GM23338 (cell line): ENCODE measurements around the gene KIAA1549. TPM values are rescaled to one million over a fixed set of nuclear protein-coding genes. Genes with fewer than 3 reads are reported as not detected.

Experiments used
- ATAC-seq: fragments of 200-7000 bp; cut with Tn5 transposase; 3 replicates; pipeline ENCODE4 v1.9.1; 2020
- DNase-seq: peaks from one replicate; pipeline ENCODE4 v3.0.0-alpha.2; 2015; ENCODE audit warnings: low spot score
- H2AFZ ChIP-seq: fragments of 200-600 bp; sonication (generic); 2 replicates; pipeline ENCODE4 v1.8.0; 2016; ENCODE audit warnings: antibody characterized with exemption, mild to moderate bottlenecking, moderate library complexity
- H3F3A ChIP-seq: fragments of 200-600 bp; sonication (generic); replicated peaks from 2 replicates; pipeline ENCODE4 v1.8.0; 2017; ENCODE audit warnings: antibody characterized with exemption, mixed run types, low read depth
- H3K27ac ChIP-seq: fragments of 200-600 bp; sonication (generic); 2 replicates; pipeline ENCODE4 v1.6.1; 2016; ENCODE audit warnings: low read depth
- H3K27me3 ChIP-seq: fragments of 200-600 bp; sonication (generic); 2 replicates; pipeline ENCODE4 v1.8.0; 2016; ENCODE audit warnings: mild to moderate bottlenecking, mixed run types, moderate library complexity; ENCODE audit not compliant: insufficient read depth
- H3K36me3 ChIP-seq: fragments of 200-600 bp; sonication (generic); 2 replicates; pipeline ENCODE4 v1.8.0; 2016; ENCODE audit warnings: mild to moderate bottlenecking; ENCODE audit not compliant: insufficient read depth
- H3K4me1 ChIP-seq: fragments of 200-600 bp; sonication (generic); 2 replicates; pipeline ENCODE4 v1.8.0; 2016; ENCODE audit warnings: mild to moderate bottlenecking, moderate library complexity; ENCODE audit not compliant: insufficient read depth
- H3K4me2 ChIP-seq: fragments of 200-600 bp; sonication (generic); 2 replicates; pipeline ENCODE4 v1.7.1; 2017; ENCODE audit warnings: mixed run types
- H3K4me3 ChIP-seq: fragments of 200-600 bp; sonication (generic); 2 replicates; pipeline ENCODE4 v1.6.1; 2016; ENCODE audit warnings: mixed run types
- H3K79me2 ChIP-seq: fragments of 200-600 bp; sonication (generic); replicated peaks from 2 replicates; pipeline ENCODE4 v1.8.0; 2017; ENCODE audit warnings: mild to moderate bottlenecking; ENCODE audit not compliant: insufficient read depth
- H3K9me2 ChIP-seq: fragments of 200-600 bp; sonication (generic); 2 replicates; pipeline ENCODE4 v1.8.0; 2017; ENCODE audit not compliant: insufficient read depth
- H4K20me1 ChIP-seq: fragments of 200-600 bp; sonication (generic); replicated peaks from 2 replicates; pipeline ENCODE4 v1.8.0; 2017; ENCODE audit warnings: mild to moderate bottlenecking; ENCODE audit not compliant: insufficient read depth
- H3K27ac Mint-ChIP-seq: 2 replicates; pipeline ENCODE4 v1.8.0; 2020; ENCODE audit warnings: inconsistent platforms, mild to moderate bottlenecking, moderate library complexity, mixed read lengths
- H3K27me3 Mint-ChIP-seq: 3 replicates; pipeline ENCODE4 v1.8.0; 2022; ENCODE audit warnings: low read depth, mild to moderate bottlenecking, moderate library complexity, mixed read lengths, inconsistent platforms; ENCODE audit not compliant: insufficient read depth, poor library complexity
- H3K36me3 Mint-ChIP-seq: 3 replicates; pipeline ENCODE4 v1.8.0; 2021; ENCODE audit warnings: low read depth, mild to moderate bottlenecking, inconsistent platforms, moderate library complexity, mixed read lengths
- H3K4me1 Mint-ChIP-seq: 3 replicates; pipeline ENCODE4 v1.8.0; 2020; ENCODE audit warnings: mild to moderate bottlenecking, inconsistent platforms, mixed read lengths
- H3K4me3 Mint-ChIP-seq: 3 replicates; pipeline ENCODE4 v1.8.0; 2021; ENCODE audit warnings: moderate library complexity, mild to moderate bottlenecking, inconsistent platforms, mixed read lengths
- H3K9me3 Mint-ChIP-seq: 3 replicates; pipeline ENCODE4 v1.8.0; 2020; ENCODE audit warnings: moderate library complexity, mild to moderate bottlenecking, inconsistent platforms, mixed read lengths
- CREB1 ChIP-seq: fragments of 250-450 bp; sonication (Bioruptor Pico); IDR thresholded peaks from 2 replicates; pipeline ENCODE4 v1.5.0; 2020; ENCODE audit warnings: low read depth, mild to moderate bottlenecking, moderate library complexity
- ETS1 ChIP-seq: IDR thresholded peaks from 2 replicates; pipeline ENCODE4 v1.6.1; 2016; ENCODE audit warnings: antibody characterized with exemption
- EZH2 ChIP-seq: fragments of 200-600 bp; sonication (generic); IDR thresholded peaks from one replicate; pipeline ENCODE4 v1.8.0; 2017; ENCODE audit warnings: antibody characterized with exemption, mild to moderate bottlenecking, low read depth; ENCODE audit not compliant: unreplicated experiment
- EZH2phosphoT487 ChIP-seq: fragments of 200-600 bp; sonication (generic); IDR thresholded peaks from one replicate; pipeline ENCODE4 v1.8.1; 2018; ENCODE audit warnings: antibody characterized with exemption; ENCODE audit not compliant: unreplicated experiment
- JUNB ChIP-seq: IDR thresholded peaks from one replicate; pipeline ENCODE4 v1.6.1; 2016; ENCODE audit warnings: antibody characterized with exemption; ENCODE audit not compliant: unreplicated experiment
- NANOG ChIP-seq: IDR thresholded peaks from 2 replicates; pipeline ENCODE4 v1.6.1; 2016; ENCODE audit warnings: antibody characterized with exemption, borderline replicate concordance
- POLR2AphosphoS5 ChIP-seq: IDR thresholded peaks from 2 replicates; pipeline ENCODE4 v1.6.1; 2016; ENCODE audit warnings: antibody characterized with exemption, low read depth
- STAT1 ChIP-seq: IDR thresholded peaks from one replicate; pipeline ENCODE4 v1.6.1; 2016; ENCODE audit warnings: antibody characterized with exemption; ENCODE audit not compliant: unreplicated experiment
- ZNF114 ChIP-seq: fragments of 250-450 bp; sonication (Bioruptor Pico); IDR thresholded peaks from 2 replicates; pipeline ENCODE4 v1.5.0; 2020; ENCODE audit warnings: mild to moderate bottlenecking, moderate library complexity
- ZNF331 ChIP-seq: fragments of 250-450 bp; sonication (Bioruptor Pico); IDR thresholded peaks from 2 replicates; pipeline ENCODE4 v1.5.0; 2020; ENCODE audit warnings: low read depth, mild to moderate bottlenecking, moderate library complexity
- polyA plus RNA-seq: library from polyadenylated mRNA; unstranded; fragments of >200 nt; fragmentation: Nextera tagmentation; extraction: Ambion mirVana; gene quantifications from 2 replicates; pipeline ENCODE4 v1.2.1, GENCODE V29; 2016
- total RNA-seq: library from RNA; depleted of rRNA; stranded (reverse); fragments of >200 nt; shearing (Covaris generic); gene quantifications from 2 replicates; pipeline ENCODE4 v1.2.3, GENCODE V29; 2014
- TF ChIP-seq, protein P1 (sequence below): IDR thresholded peaks from one replicate; pipeline ENCODE4 v1.6.1; 2018; ENCODE audit warnings: antibody characterized with exemption; ENCODE audit not compliant: unreplicated experiment
- TF ChIP-seq, protein P2 (sequence below), 2 experiments: fragments of 200-600 bp in 1 of 2; sonication (generic) in 1 of 2; conservative IDR thresholded peaks; 2 replicates each; pipeline versions ENCODE4 v1.5.1 to v1.6.1; 2016 to 2017; ENCODE audit warnings: antibody characterized with exemption in 2 of 2, low read depth in 2 of 2, mild to moderate bottlenecking in 2 of 2, moderate library complexity in 1 of 2

KIAA1549 gene
- total and polyA plus RNA-seq, 2 experiments from 2014 or later: 3.6 to 13.5 TPM

GRCh38 chr7:138814816-138815332 is 166.3 kb downstream of the KIAA1549 start (continued):
- TF ChIP-seq ETS1 (no peak), STAT1 (no peak), ZNF331 (CRISPR knock-in tag) (no peak), POLR2AphosphoS5 (no peak), NANOG (no peak), JUNB (no peak), CREB1 (CRISPR knock-in tag) (no peak), EZH2 (no peak), ZNF114 (CRISPR knock-in tag) (no peak)
- TF ChIP-seq, protein P1, sequence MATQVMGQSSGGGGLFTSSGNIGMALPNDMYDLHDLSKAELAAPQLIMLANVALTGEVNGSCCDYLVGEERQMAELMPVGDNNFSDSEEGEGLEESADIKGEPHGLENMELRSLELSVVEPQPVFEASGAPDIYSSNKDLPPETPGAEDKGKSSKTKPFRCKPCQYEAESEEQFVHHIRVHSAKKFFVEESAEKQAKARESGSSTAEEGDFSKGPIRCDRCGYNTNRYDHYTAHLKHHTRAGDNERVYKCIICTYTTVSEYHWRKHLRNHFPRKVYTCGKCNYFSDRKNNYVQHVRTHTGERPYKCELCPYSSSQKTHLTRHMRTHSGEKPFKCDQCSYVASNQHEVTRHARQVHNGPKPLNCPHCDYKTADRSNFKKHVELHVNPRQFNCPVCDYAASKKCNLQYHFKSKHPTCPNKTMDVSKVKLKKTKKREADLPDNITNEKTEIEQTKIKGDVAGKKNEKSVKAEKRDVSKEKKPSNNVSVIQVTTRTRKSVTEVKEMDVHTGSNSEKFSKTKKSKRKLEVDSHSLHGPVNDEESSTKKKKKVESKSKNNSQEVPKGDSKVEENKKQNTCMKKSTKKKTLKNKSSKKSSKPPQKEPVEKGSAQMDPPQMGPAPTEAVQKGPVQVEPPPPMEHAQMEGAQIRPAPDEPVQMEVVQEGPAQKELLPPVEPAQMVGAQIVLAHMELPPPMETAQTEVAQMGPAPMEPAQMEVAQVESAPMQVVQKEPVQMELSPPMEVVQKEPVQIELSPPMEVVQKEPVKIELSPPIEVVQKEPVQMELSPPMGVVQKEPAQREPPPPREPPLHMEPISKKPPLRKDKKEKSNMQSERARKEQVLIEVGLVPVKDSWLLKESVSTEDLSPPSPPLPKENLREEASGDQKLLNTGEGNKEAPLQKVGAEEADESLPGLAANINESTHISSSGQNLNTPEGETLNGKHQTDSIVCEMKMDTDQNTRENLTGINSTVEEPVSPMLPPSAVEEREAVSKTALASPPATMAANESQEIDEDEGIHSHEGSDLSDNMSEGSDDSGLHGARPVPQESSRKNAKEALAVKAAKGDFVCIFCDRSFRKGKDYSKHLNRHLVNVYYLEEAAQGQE: no peak
- TF ChIP-seq, protein P2, sequence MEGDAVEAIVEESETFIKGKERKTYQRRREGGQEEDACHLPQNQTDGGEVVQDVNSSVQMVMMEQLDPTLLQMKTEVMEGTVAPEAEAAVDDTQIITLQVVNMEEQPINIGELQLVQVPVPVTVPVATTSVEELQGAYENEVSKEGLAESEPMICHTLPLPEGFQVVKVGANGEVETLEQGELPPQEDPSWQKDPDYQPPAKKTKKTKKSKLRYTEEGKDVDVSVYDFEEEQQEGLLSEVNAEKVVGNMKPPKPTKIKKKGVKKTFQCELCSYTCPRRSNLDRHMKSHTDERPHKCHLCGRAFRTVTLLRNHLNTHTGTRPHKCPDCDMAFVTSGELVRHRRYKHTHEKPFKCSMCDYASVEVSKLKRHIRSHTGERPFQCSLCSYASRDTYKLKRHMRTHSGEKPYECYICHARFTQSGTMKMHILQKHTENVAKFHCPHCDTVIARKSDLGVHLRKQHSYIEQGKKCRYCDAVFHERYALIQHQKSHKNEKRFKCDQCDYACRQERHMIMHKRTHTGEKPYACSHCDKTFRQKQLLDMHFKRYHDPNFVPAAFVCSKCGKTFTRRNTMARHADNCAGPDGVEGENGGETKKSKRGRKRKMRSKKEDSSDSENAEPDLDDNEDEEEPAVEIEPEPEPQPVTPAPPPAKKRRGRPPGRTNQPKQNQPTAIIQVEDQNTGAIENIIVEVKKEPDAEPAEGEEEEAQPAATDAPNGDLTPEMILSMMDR (conservative IDR thresholded peaks at IDR 0.05; ENCODE audit: low read depth in 2 of 2): no peak

- Histone ChIP-seq H3F3A (no peaks in the 10 kb centered on the region), H3K27me3 (no peaks in the 10 kb centered on the region), H3K4me3 (no peak overlapping the region), H4K20me1 (no peaks in the 10 kb centered on the region), H3K79me2 (no peaks in the 10 kb centered on the region), H3K36me3 (no peaks in the 10 kb centered on the region), H2AFZ (no peak overlapping the region), H3K27ac (no peak overlapping the region), H3K4me1 (no peaks in the 10 kb centered on the region), H3K9me2 (0 out of 2 replicates have a peak, but pooled peaks cover 3% of the 10 kb centered on the region), H3K4me2 (no peak overlapping the region)
- DNase-seq: no peak
- H3K4me1 Mint-ChIP-seq: no peaks in the 10 kb centered on the region
- ATAC-seq: no peak
- H3K9me3 Mint-ChIP-seq: no peaks in the 10 kb centered on the region
- H3K4me3 Mint-ChIP-seq: no peak overlapping the region
- H3K27ac Mint-ChIP-seq: no peak overlapping the region
- no peaks in the 10 kb centered on the region for H3K36me3 Mint-ChIP-seq
- H3K27me3 Mint-ChIP-seq: no peaks in the 10 kb centered on the region
- TF ChIP-seq STAT1 (no peak), EZH2phosphoT487 (no peak), NANOG (no peak), ZNF331 (CRISPR knock-in tag) (no peak), JUNB (no peak), CREB1 (CRISPR knock-in tag) (no peak), ETS1 (no peak)
- TF ChIP-seq, protein P2 (conservative IDR thresholded peaks at IDR 0.05; ENCODE audit: low read depth in 2 of 2): no peak
- TF ChIP-seq, protein P1: no peak
Measured at GRCh38 chr7:138813945-138814344, 167.2 kb downstream of the KIAA1549 start.
